Measurements from ENCODE around the gene GATAD2A.

DNA sequence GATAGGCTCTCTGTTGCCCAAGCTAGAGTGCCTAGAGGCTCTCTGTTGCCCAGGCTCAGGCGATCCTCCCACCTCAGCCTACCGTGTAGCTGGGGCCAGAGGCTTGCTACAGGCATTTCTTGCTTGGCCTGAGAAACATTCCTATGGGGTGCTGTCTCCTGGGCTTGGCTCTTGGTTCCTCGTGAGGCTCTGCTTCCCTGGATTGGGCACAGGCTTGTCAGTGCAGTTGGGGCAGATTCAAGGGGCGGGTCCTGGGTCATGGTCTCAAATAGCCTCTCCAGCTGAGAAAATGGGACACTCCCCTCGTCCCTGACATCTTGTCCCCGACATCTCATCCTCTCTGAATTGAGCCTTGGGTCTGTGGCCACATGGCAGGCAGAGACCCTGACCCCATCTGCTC, 105.0 kb downstream of the GATAD2A start:
- no peak for TF ChIP-seq POLR2A (IDR thresholded peaks at IDR 0.05)
- TF ChIP-seq, protein P1, sequence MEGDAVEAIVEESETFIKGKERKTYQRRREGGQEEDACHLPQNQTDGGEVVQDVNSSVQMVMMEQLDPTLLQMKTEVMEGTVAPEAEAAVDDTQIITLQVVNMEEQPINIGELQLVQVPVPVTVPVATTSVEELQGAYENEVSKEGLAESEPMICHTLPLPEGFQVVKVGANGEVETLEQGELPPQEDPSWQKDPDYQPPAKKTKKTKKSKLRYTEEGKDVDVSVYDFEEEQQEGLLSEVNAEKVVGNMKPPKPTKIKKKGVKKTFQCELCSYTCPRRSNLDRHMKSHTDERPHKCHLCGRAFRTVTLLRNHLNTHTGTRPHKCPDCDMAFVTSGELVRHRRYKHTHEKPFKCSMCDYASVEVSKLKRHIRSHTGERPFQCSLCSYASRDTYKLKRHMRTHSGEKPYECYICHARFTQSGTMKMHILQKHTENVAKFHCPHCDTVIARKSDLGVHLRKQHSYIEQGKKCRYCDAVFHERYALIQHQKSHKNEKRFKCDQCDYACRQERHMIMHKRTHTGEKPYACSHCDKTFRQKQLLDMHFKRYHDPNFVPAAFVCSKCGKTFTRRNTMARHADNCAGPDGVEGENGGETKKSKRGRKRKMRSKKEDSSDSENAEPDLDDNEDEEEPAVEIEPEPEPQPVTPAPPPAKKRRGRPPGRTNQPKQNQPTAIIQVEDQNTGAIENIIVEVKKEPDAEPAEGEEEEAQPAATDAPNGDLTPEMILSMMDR (IDR thresholded peaks at IDR 0.05): no peak
